SJCRH30 (cell line): ENCODE data around the gene DAB2. TPM values are rescaled to one million over a fixed set of nuclear protein-coding genes. Genes with fewer than 3 reads are reported as not detected.
A peak's percentile ranks its signal among the peaks of the same experiment; 100 is the strongest.

Source experiments
- DNase-seq, 2 experiments: peaks; one replicate each; pipeline ENCODE4 v3.0.0-alpha.2; 2015 to 2020
- H3K27ac ChIP-seq: fragments of 250-450 bp; sonication (Bioruptor Pico); 2 replicates; pipeline ENCODE4 v1.5.1; 2020; ENCODE audit warnings: mild to moderate bottlenecking, moderate library complexity
- H3K27me3 ChIP-seq: fragments of 250-450 bp; sonication (Bioruptor Pico); 2 replicates; pipeline ENCODE4 v1.5.1; 2020; ENCODE audit warnings: mild to moderate bottlenecking, moderate library complexity
- H3K36me3 ChIP-seq: fragments of 250-450 bp; sonication (Bioruptor Pico); 2 replicates; pipeline ENCODE4 v1.5.1; 2020; ENCODE audit warnings: mild to moderate bottlenecking, moderate library complexity
- H3K4me1 ChIP-seq: fragments of 250-450 bp; sonication (Bioruptor Pico); 2 replicates; pipeline ENCODE4 v1.5.1; 2020; ENCODE audit warnings: mild to moderate bottlenecking, moderate library complexity
- H3K4me3 ChIP-seq: fragments of 250-450 bp; sonication (Bioruptor Pico); 2 replicates; pipeline ENCODE4 v1.5.1; 2020; ENCODE audit warnings: mild to moderate bottlenecking, moderate library complexity
- H3K9me3 ChIP-seq: fragments of 250-450 bp; sonication (Bioruptor Pico); replicated peaks from 2 replicates; pipeline ENCODE4 v1.5.1; 2020; ENCODE audit warnings: mild to moderate bottlenecking, moderate library complexity
- total RNA-seq: library from RNA; depleted of rRNA; stranded (reverse); fragments of >200 nt; shearing (Covaris generic); gene quantifications from 2 replicates; pipeline ENCODE4 v1.2.3, GENCODE V29; 2014

DAB2 gene
- total RNA-seq, 1 experiment from 2014 or later, result 19.1 TPM

- H3K36me3 ChIP-seq, result no peaks in the 10 kb centered on the region
- H3K27me3 ChIP-seq, result no peaks in the 10 kb centered on the region
- H3K27ac ChIP-seq, result no peak overlapping the region
- H3K4me1 ChIP-seq, result peaks cover 4% of the 10 kb centered on the region
- no peaks in the 10 kb centered on the region; the same call in 1 of the 2 replicates for H3K9me3 ChIP-seq
- H3K4me3 ChIP-seq, result no peak overlapping the region
- DNase-seq, result peak in 1 of 2 experiments; percentile 31
Observed at GRCh38 chr5:39399135-39400036, 25.4 kb downstream of the DAB2 start.

GRCh38 chr5:39396843-39397242 is 27.9 kb downstream of the DAB2 start:
- no peaks in the 10 kb centered on the region for H3K27me3 ChIP-seq
- H3K9me3 ChIP-seq, result no peaks in the 10 kb centered on the region
- H3K4me1 ChIP-seq, result peaks cover 4% of the 10 kb centered on the region
- peaks cover 6% of the 10 kb centered on the region for H3K36me3 ChIP-seq
- DNase-seq, result no peak
- H3K4me3 ChIP-seq, result no peak overlapping the region
- no peak overlapping the region for H3K27ac ChIP-seq

- DNase-seq, result no peak
- no peaks in the 10 kb centered on the region for H3K27me3 ChIP-seq
- H3K4me1 ChIP-seq, result peaks cover 4% of the 10 kb centered on the region
- H3K36me3 ChIP-seq, result peaks cover 11% of the 10 kb centered on the region
- H3K27ac ChIP-seq, result no peak overlapping the region
- H3K9me3 ChIP-seq, result no peaks in the 10 kb centered on the region
- no peak overlapping the region for H3K4me3 ChIP-seq
Observed at GRCh38 chr5:39395521-39395920, 29.3 kb downstream of the DAB2 start.

- Histone ChIP-seq H3K27me3 (no peaks in the 10 kb centered on the region), H3K4me1 (peaks cover 4% of the 10 kb centered on the region), H3K36me3 (peaks cover 13% of the 10 kb centered on the region), H3K4me3 (no peak overlapping the region), H3K9me3 (no peaks in the 10 kb centered on the region), H3K27ac (no peak overlapping the region)
- no peak for DNase-seq
Observed at GRCh38 chr5:39394946-39395345, 29.8 kb downstream of the DAB2 start.

GRCh38 chr5:39390945-39391344 is 33.8 kb downstream of the DAB2 start:
- Histone ChIP-seq H3K9me3 (no peaks in the 10 kb centered on the region), H3K27me3 (no peaks in the 10 kb centered on the region), H3K4me3 (no peak overlapping the region), H3K36me3 (peaks cover 18% of the 10 kb centered on the region), H3K27ac (no peak overlapping the region), H3K4me1 (no peaks in the 10 kb centered on the region)
- DNase-seq, result no peak

- Histone ChIP-seq H3K4me1 (no peaks in the 10 kb centered on the region), H3K9me3 (no peaks in the 10 kb centered on the region), H3K36me3 (peaks cover 18% of the 10 kb centered on the region), H3K4me3 (no peak overlapping the region), H3K27ac (no peak overlapping the region), H3K27me3 (no peaks in the 10 kb centered on the region)
- DNase-seq, result no peak
Observed at GRCh38 chr5:39387293-39387692, 37.5 kb downstream of the DAB2 start.

GRCh38 chr5:39384271-39384670 is 40.5 kb downstream of the DAB2 start:
- Histone ChIP-seq H3K9me3 (no peaks in the 10 kb centered on the region), H3K4me1 (no peaks in the 10 kb centered on the region), H3K4me3 (no peak overlapping the region), H3K36me3 (peaks cover 7% of the 10 kb centered on the region), H3K27ac (no peak overlapping the region), H3K27me3 (no peaks in the 10 kb centered on the region)
- no peak for DNase-seq

- H3K36me3 ChIP-seq, result peaks cover 3% of the 10 kb centered on the region
Observed at GRCh38 chr5:39381376-39381775, 43.4 kb downstream of the DAB2 start.

GRCh38 chr5:39379693-39380092 is 45.1 kb downstream of the DAB2 start:
- DNase-seq, result no peak
- H3K27ac ChIP-seq, result no peak overlapping the region
- no peaks in the 10 kb centered on the region for H3K9me3 ChIP-seq
- no peaks in the 10 kb centered on the region for H3K4me1 ChIP-seq
- H3K4me3 ChIP-seq, result no peak overlapping the region
- H3K36me3 ChIP-seq, result peaks cover 16% of the 10 kb centered on the region
- no peaks in the 10 kb centered on the region for H3K27me3 ChIP-seq

More at GRCh38 chr5:39381376-39381775, 43.4 kb downstream of the DAB2 start:
- Histone ChIP-seq H3K4me1 (no peaks in the 10 kb centered on the region), H3K9me3 (no peaks in the 10 kb centered on the region), H3K27me3 (no peaks in the 10 kb centered on the region), H3K4me3 (no peak overlapping the region), H3K27ac (no peak overlapping the region)
- no peak for DNase-seq

GRCh38 chr5:39377613-39378012 is 47.2 kb downstream of the DAB2 start:
- Histone ChIP-seq H3K36me3 (peaks cover 21% of the 10 kb centered on the region), H3K27ac (no peak overlapping the region), H3K4me3 (no peak overlapping the region), H3K9me3 (no peaks in the 10 kb centered on the region), H3K27me3 (no peaks in the 10 kb centered on the region), H3K4me1 (no peaks in the 10 kb centered on the region)
- no peak for DNase-seq

GRCh38 chr5:39376293-39376714 is 48.5 kb downstream of the DAB2 start:
- Histone ChIP-seq H3K27me3 (no peaks in the 10 kb centered on the region), H3K9me3 (no peaks in the 10 kb centered on the region), H3K27ac (no peak overlapping the region), H3K4me1 (no peaks in the 10 kb centered on the region), H3K36me3 (peaks cover 25% of the 10 kb centered on the region), H3K4me3 (no peak overlapping the region)
- peak; percentile 40 to 84 for DNase-seq

- no peaks in the 10 kb centered on the region for H3K4me1 ChIP-seq
- peaks cover 30% of the 10 kb centered on the region; the same call in 1 of the 2 replicates for H3K36me3 ChIP-seq
- DNase-seq, result no peak
- no peaks in the 10 kb centered on the region for H3K9me3 ChIP-seq
- H3K27me3 ChIP-seq, result no peaks in the 10 kb centered on the region
- H3K27ac ChIP-seq, result no peak overlapping the region
- H3K4me3 ChIP-seq, result no peak overlapping the region
Observed at GRCh38 chr5:39373791-39374190, 51.0 kb downstream of the DAB2 start.

- Histone ChIP-seq H3K27ac (no peak overlapping the region), H3K4me3 (no peak overlapping the region), H3K27me3 (no peaks in the 10 kb centered on the region), H3K4me1 (no peaks in the 10 kb centered on the region), H3K36me3 (peaks cover 30% of the 10 kb centered on the region; the same call in 1 of the 2 replicates), H3K9me3 (no peaks in the 10 kb centered on the region)
- DNase-seq, result no peak
Observed at GRCh38 chr5:39371367-39371635, 53.5 kb downstream of the DAB2 start.

GRCh38 chr5:39370555-39371366 is 54.0 kb downstream of the DAB2 start:
- no peak overlapping the region for H3K27ac ChIP-seq
- no peak overlapping the region for H3K4me3 ChIP-seq
- peaks cover 26% of the 10 kb centered on the region; the same call in 1 of the 2 replicates for H3K36me3 ChIP-seq
- no peaks in the 10 kb centered on the region for H3K4me1 ChIP-seq
- no peaks in the 10 kb centered on the region for H3K9me3 ChIP-seq
- H3K27me3 ChIP-seq, result no peaks in the 10 kb centered on the region
- no peak for DNase-seq

- H3K27ac ChIP-seq, result no peak overlapping the region
- H3K9me3 ChIP-seq, result no peaks in the 10 kb centered on the region
- peaks cover 13% of the 10 kb centered on the region; the same call in 1 of the 2 replicates for H3K36me3 ChIP-seq
- no peaks in the 10 kb centered on the region for H3K27me3 ChIP-seq
- no peak overlapping the region for H3K4me3 ChIP-seq
- no peaks in the 10 kb centered on the region for H3K4me1 ChIP-seq
- no peak for DNase-seq
Observed at GRCh38 chr5:39369123-39369815, 55.5 kb downstream of the DAB2 start.
